ENCODE data around the gene UQCRHL. TPM values are rescaled to one million over a fixed set of nuclear protein-coding genes. Genes with fewer than 3 reads are reported as not detected.

Gene UQCRHL
- total and polyA plus RNA-seq, 2 donors (not counting 1 experiment from before 2014, with no cell fraction given) = 0.98 to 1.8 TPM

- TF ChIP-seq EZH2 (IDR thresholded peaks at IDR 0.05; ENCODE audit: borderline replicate concordance, insufficient read depth, low read depth, low read length, poor library complexity, severe bottlenecking) (no peak), CTCF (IDR thresholded peaks at IDR 0.05) (no peak)
- Mint-ChIP-seq H3K4me1 (no peaks in the 10 kb centered on the region), H3K27me3 (peaks cover 20% of the 10 kb centered on the region), H3K9me3 (ENCODE audit: insufficient read depth) (no peaks in the 10 kb centered on the region), H3K27ac (no peak overlapping the region), H3K4me3 (no peak overlapping the region)
- DNase-seq (no peak), ATAC-seq (ENCODE audit: low read depth) (no peak)
- H2AFZ ChIP-seq (ENCODE audit: insufficient read depth, low read depth, low read length, poor library complexity, severe bottlenecking) = no peak overlapping the region
- H3K9ac ChIP-seq (ENCODE audit: low read length) = no peak overlapping the region
- ChIA-PET CTCF (interaction anchor here (0.9 to 1.6 kb wide), 2 partner anchors 16 to 25 kb away, joined by 3 to 4 read pairs; no protein-coding TSS in a partner anchor), POLR2A (no interaction called here)
- no peaks in the 10 kb centered on the region for H3K79me2 ChIP-seq (ENCODE audit: control insufficient read depth, insufficient read depth, low read length)
- H4K20me1 ChIP-seq (ENCODE audit: control insufficient read depth, insufficient read depth, low read length, poor library complexity, severe bottlenecking) = no peaks in the 10 kb centered on the region
- 55% methylated on average over 2 of the region's 2 CpGs for WGBS (ENCODE audit: insufficient coverage)
- H3K4me3 ChIP-seq (ENCODE audit: control extremely low read depth in 1 of 5, extremely low read depth in 1 of 5, insufficient read depth in 1 of 5, low read depth in 2 of 5, low read length in 4 of 5) = no peak overlapping the region
- H3K4me2 ChIP-seq (replicated peaks; ENCODE audit: low read depth, low read length, poor library complexity, severe bottlenecking) = no peak overlapping the region
- no peak overlapping the region for H3K27ac ChIP-seq (ENCODE audit: low read length in 2 of 2)
- no peaks in the 10 kb centered on the region for H3K36me3 ChIP-seq (replicated peaks in 1 of 2; ENCODE audit: control extremely low read depth in 1 of 2, control insufficient read depth in 1 of 2, extremely low read depth in 1 of 2, insufficient read depth in 2 of 2, low read length in 1 of 2)
- no peaks in the 10 kb centered on the region for H3K4me1 ChIP-seq (ENCODE audit: control insufficient read depth in 2 of 2, insufficient read depth in 2 of 2, low read length in 2 of 2)
- H3K9me3 ChIP-seq (ENCODE audit: control extremely low read depth in 1 of 3, control insufficient read depth in 2 of 3, insufficient read depth in 1 of 3, low read length in 2 of 3) = no peaks in the 10 kb centered on the region
- H3K27me3 ChIP-seq (replicated peaks in 1 of 4; ENCODE audit: control extremely low read depth in 1 of 4, control insufficient read depth in 3 of 4, insufficient read depth in 4 of 4, low read length in 3 of 4) = peaks cover 0 to 7% (median 0%) of the 10 kb centered on the region in 4 experiments
- intact Hi-C loops (cut with micrococcal nuclease) = no loop called here
Observed at GRCh38 chr1:15775706-15776105, 31.7 kb downstream of the UQCRHL start.

DNA sequence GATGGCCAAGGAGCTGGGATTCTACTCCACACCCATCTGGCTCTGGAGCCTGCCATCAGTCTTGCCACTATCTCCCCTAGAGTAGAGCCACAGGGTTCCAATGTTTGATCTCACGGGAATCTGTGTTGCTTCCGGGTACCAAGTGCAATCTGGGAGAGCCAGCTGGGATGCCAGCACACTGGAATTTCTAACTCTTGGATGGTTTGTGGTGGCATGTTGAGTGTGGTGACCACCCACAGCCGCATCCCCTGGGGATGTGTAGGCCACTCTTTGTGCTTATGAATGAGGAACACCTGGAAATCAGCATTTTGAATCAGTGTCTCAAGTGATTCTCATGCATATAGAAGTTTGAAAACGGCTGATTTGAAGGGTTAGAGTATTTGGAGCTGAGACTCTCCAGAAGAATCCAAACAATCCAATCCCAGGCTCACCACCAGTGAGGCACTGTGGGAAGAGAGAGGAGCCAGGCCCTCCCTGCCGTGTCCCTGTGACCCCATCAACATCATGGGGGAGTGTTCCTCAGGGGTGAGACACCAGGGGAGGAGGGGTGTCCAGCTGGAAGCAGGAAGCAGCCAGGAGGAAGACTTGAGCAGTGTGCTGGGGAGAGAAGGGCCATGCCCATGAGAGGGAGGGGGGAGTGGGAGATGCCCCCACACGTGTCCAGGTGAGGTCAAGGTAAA lies 35.5 kb downstream of the UQCRHL start:
- no peaks in the 10 kb centered on the region for H4K20me1 ChIP-seq (ENCODE audit: control insufficient read depth, insufficient read depth, low read length, poor library complexity, severe bottlenecking)
- DNase-seq (no peak), ATAC-seq (ENCODE audit: low read depth) (no peak)
- no peak overlapping the region for H3K4me3 ChIP-seq (ENCODE audit: control extremely low read depth in 1 of 5, extremely low read depth in 1 of 5, insufficient read depth in 1 of 5, low read depth in 2 of 5, low read length in 4 of 5)
- 100% methylated on average over 4 of the region's 6 CpGs for WGBS (ENCODE audit: insufficient coverage)
- TF ChIP-seq CTCF (IDR thresholded peaks at IDR 0.05) (no peak), EZH2 (IDR thresholded peaks at IDR 0.05; ENCODE audit: borderline replicate concordance, insufficient read depth, low read depth, low read length, poor library complexity, severe bottlenecking) (no peak)
- no peak overlapping the region for H3K27ac ChIP-seq (ENCODE audit: low read length in 2 of 2)
- H3K4me1 ChIP-seq (ENCODE audit: control insufficient read depth in 2 of 2, insufficient read depth in 2 of 2, low read length in 2 of 2) = no peaks in the 10 kb centered on the region
- Mint-ChIP-seq H3K27me3 (peaks cover 24% of the 10 kb centered on the region), H3K4me3 (no peak overlapping the region), H3K4me1 (no peaks in the 10 kb centered on the region), H3K27ac (no peak overlapping the region), H3K9me3 (ENCODE audit: insufficient read depth) (no peaks in the 10 kb centered on the region)
- H3K27me3 ChIP-seq (replicated peaks in 1 of 4; ENCODE audit: control extremely low read depth in 1 of 4, control insufficient read depth in 3 of 4, insufficient read depth in 4 of 4, low read length in 3 of 4) = peaks cover 0 to 8% (median 0%) of the 10 kb centered on the region in 4 experiments
- no peaks in the 10 kb centered on the region for H3K9me3 ChIP-seq (ENCODE audit: control extremely low read depth in 1 of 3, control insufficient read depth in 2 of 3, insufficient read depth in 1 of 3, low read length in 2 of 3)
- H3K36me3 ChIP-seq (replicated peaks in 1 of 2; ENCODE audit: control extremely low read depth in 1 of 2, control insufficient read depth in 1 of 2, extremely low read depth in 1 of 2, insufficient read depth in 2 of 2, low read length in 1 of 2) = no peaks in the 10 kb centered on the region
- H3K79me2 ChIP-seq (ENCODE audit: control insufficient read depth, insufficient read depth, low read length) = no peaks in the 10 kb centered on the region
- ChIA-PET CTCF (no interaction called here), POLR2A (no interaction called here)
- intact Hi-C loops (cut with micrococcal nuclease) = no loop called here
- no peak overlapping the region for H3K4me2 ChIP-seq (replicated peaks; ENCODE audit: low read depth, low read length, poor library complexity, severe bottlenecking)
- H2AFZ ChIP-seq (ENCODE audit: insufficient read depth, low read depth, low read length, poor library complexity, severe bottlenecking) = no peak overlapping the region
- H3K9ac ChIP-seq (ENCODE audit: low read length) = no peak overlapping the region
